Activated CD4-positive, CD25-positive, alpha-beta regulatory T cell treated with anti-CD3 and anti-CD28 coated beads, Interleukin-2, amount 50 U/mL, for 24 hours (primary cell): ENCODE measurements around the gene WDPCP.
"Not testable (repeated sequence)": the region's sequence is repeated elsewhere in the genome, so short reads cannot be mapped to it uniquely, and the experiment has no call there.

Experiments
- ATAC-seq, 2 donors: fragments of 150-1000 bp; cut with Tn5 transposase; one replicate each; pipeline ENCODE4 v1.10.0; 2021; ENCODE audit warnings: mild to moderate bottlenecking in 1 of 2, moderate library complexity in 1 of 2

Gene WDPCP

DNA sequence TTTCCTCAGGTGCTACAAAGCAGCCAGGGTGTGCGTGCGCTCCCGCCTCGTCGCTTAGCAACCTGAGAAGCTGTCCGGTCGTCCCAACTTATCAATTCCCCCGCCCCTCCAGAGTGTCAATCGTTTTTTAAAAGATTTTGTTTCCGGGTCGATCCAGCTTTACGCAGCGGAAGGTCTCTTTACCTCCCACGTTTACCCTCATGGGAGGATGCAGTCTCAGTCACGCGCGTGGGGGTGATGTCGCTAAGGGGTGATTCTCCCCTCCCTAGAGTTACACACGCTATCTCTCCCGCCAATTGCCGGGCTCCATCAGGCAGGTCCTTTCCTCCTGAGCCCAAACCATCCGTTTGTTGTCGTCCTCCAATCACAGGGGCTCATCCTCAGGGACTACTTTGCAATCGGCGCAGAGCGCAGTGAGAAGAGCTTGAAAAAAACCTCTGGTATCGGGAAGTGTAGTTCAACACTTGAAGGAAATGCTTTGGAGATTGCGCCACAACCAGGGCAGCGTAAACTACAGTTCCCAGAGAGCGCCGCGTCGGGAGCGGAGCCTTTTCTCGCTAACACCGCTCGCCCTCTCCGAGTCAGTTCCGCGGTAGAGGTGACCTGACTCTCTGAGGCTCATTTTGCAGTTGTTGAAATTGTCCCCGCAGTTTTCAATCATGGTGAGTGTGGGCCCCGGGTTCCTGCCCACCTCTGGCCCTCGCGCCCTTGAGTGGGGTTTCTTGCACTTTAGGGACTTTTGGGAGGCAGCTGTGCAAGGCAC is at the start of gene WDPCP, which contains the start of gene MDH1:
Gene WDPCP (minus strand): TSS at position 93 of the 763 bp plus-strand sequence. CDS start 206 bp downstream, outside the sequence.
Gene MDH1 (plus strand): TSS at position 579 of the 763 bp plus-strand sequence. CDS start 81 bp downstream, at position 660.
- peak; percentile 90 to 92 for ATAC-seq

DNA sequence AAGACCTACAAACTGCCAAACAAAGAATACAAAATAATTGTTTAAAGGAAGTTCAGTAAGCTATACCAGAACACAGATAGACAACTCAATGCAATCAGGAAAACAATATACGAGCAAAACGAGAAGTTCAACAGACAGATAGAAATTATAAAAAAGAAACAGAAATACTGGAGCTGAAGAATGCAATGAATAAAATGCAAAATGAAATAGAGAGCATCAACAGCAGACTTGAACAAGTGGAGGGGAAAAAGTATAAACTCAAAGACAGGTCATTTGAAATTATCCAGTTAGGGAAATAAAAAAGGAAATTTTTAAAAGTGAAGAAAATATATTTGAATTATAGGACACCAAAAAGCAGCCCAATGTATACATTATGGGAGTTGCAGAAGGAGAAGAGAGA is 44.1 kb upstream of the WDPCP start:
- ATAC-seq: no peak

DNA sequence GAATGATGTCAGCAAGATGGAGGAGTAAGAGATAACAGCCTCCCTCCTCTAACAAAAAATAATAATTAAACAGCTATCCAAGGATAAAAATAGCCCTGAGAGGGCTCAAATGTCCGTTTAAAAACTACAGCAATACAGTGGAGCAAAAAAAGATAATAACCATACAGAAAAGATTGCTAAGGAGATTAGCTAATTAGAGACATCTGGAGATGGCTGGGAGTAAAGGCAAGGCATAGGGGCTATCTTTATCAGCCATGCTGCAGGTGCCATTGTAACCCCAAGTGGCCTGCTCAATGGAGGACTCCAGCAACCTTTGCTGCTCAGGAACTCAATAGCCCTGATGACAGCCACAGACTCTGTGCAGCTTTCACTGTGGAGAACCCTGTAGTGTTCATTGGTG is 43.2 kb upstream of the WDPCP start:
- no peak for ATAC-seq

DNA sequence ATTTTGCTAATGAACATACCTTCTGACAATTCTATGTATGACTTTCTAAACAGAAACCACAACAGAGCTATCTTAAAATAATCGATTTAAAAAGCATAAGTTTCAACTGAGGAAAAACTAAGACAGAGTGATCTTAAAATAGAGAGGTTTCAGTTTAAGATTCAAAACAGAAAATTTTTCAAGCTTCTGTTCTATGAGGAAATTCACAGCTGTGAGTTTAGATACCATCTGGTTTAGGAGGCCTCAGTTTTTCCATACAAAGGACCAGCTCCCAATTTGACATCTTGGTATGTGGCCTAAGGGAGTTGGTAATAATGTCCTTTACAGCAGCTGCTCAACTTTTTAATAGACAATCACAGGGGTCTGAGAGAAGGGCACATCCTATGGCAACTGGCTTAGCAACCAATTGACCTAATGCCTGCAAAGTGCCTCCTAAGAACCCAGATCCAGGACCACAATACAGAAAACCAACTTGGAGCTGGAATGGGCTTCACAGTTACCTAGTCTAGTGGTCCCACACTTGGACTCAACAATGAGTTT is 40.2 kb upstream of the WDPCP start:
- no peak for ATAC-seq

DNA sequence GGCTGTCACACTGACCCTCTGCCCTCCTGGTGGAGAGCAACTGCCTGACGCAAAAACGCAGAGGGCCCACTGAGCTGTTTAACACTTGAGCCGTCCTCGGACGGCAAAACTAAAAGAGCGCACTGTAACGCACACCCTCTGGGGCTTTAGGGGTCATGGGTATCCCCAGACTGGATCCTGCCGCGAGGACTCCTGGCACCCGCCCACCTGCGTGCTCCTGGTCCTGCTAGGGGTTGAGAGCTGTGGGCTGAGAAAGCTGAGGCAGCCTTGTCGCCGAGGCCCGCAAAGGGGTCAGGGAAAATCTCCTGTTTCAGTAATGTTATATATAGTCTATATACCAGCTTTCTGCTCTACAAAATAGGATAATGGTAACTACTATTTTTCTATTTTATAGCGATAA is 39.6 kb upstream of the WDPCP start:
- no peak for ATAC-seq

- not testable (repeated sequence) for ATAC-seq
Observed at GRCh38 chr2:63623763-63624162, 35.5 kb upstream of the WDPCP start.

DNA sequence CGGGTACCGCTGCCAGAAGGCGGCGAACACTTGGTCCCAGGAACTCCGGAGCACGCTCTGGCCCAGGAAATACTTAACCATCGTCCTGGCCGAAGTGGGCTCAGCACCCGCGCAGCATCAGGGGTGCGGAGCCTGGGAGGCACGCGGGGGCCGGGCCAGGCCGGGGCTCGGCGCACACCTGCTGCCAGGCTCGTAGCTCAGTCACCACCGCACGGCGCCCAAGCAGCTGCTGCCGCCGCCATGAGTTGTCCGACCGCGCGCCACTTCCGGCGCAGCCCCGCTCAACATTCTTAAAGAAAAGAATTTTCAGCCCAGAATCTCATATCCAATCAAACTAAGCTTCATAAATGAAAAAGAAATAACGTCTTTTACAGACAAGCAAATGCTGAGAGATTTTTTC is 34.5 kb upstream of the WDPCP start:
- ATAC-seq: no peak

DNA sequence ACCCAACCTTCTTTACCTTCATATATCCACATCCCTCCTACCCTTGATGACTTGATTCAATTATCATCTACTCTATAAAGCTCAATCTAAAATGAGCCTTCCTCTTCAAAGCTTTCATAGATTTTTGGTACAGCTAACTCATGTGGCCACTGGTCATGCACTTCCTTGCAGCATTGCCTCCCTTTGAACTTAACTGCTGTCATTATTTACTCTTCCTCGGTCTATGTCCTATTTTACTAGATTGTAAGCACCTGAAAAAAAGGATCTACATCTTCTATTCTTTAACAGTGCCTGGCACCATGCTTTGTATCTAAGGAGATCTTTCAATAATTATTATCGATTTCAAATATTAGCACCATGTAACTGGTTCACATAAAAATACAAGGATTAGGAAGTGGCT is 31.1 kb upstream of the WDPCP start:
- ATAC-seq: no peak

DNA sequence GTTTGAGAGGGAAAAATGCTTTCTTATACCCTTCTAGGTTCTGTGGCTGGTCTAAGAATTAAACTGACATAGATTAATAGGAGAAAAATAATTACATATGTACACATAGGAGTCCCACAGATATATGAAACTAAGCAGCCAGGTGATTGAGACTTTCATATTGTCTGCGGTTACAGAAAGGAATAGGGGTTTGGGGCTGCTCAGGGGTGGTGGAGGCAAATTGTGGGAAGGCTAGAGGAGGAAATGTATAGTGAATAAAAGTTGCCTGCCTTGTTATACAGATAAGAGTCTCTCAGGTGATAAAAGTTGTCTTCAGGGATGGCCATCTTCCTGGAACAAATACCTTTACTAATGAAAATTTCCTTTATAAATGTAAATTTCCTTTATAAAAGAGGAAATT is 29.1 kb upstream of the WDPCP start:
- ATAC-seq: no peak

DNA sequence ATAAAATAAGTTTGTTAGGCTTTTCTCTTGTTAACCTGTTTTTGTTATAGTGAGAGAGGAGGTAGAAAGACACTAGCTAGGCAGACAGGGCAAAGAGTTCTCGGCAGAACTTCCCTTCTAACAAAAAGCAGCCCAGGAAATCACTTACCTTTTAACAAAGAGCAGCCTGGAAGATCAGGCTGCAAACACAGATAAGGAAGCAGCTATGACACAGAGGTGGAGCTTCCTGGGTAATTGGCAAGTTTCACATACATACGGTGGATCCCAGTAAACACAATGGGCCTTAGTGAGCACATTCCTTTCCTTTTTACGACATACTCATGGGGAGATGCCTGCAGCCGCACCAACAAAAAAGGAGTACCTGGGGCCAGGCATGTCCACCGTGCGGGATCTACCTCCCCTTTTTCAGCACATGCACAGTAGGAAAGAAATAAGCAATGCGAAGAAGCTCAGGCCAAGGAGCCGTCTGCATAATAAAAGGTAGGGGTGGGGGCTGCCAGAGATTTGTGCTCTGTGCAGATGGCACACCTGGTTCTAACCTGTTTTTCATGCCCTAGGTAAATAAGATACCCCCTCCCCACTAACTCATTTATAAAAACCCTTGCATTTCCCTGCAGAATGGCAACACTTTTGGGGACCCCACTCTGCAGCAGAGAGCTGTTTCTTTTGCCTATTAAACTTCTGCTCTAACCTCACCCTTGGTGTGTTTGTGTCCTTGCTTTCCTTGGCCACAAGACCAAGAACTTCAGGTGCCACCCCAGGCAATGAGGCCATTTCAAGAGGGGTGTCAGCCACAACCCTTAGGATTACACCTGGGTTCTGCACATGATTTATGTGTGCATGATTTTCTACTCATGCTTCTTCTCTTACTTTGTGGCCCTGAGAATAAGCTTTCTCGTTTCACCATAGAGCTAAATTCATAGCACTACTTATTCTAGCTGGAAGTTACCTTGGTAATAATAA is 27.0 kb upstream of the WDPCP start:
- no peak for ATAC-seq

DNA sequence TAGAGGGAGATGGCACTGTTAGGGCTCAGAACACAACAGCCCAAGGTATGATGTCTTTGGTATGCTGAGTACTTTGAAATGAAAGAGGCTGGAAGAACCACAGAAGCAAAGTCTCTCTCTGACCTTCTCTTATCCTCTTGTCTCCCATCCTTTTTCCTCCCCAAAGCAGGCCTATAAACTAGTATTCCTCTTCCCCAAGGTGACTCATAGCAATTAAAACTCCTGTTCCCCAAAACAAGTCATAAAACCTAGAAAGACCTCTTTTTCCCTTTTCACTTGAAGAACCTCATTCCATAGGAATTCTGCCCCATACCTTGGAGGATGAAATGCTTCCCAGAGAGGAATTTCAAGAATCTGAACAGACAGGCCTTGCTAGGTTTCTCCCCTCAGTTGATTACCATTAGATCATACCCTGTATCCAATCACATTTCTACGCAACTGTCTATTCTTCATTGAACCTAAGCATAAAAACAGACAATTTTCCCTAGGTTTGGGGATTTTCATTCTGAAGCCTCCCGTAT is 26.2 kb upstream of the WDPCP start:
- ATAC-seq: no peak

GRCh38 chr2:63613391-63613901 is 25.2 kb upstream of the WDPCP start:
- ATAC-seq: no peak

DNA sequence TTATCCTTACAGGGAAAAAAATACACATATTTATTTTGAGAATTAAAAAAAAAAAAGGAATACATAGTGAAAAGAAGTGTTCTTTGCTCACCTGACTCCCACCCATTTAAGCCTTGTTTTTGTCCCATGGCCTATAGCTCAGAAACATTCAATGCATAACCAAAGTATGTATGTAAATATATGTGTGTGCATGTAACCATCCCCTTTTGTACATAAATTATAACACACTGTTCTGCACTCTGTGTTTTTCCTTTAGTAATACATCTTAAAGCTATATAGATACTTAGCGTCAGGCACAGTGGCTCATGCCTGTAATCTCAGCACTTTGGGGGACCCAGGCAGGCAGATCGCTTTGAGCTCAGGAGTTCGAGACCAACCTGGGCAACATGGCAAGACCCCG is 22.2 kb upstream of the WDPCP start:
- ATAC-seq: no peak

DNA sequence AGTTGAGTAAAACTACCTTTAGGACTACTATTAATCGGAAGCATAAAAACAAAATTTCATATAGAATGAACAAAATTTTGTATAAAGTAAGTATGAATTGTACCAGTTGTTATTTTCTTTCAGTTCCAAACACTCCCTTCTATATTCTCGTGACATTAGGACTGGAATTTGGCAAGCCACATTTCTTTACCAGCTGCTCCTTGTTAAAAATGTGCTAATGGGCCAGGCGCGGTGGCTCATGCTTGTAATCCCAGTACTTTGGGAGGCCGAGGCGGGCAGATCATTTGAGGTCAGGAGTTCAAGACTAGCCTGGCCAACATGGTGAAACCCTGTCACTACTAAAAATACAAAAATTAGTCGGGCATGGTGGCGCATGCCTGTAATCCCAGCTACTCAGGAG is 20.6 kb upstream of the WDPCP start:
- ATAC-seq: not testable (repeated sequence)

DNA sequence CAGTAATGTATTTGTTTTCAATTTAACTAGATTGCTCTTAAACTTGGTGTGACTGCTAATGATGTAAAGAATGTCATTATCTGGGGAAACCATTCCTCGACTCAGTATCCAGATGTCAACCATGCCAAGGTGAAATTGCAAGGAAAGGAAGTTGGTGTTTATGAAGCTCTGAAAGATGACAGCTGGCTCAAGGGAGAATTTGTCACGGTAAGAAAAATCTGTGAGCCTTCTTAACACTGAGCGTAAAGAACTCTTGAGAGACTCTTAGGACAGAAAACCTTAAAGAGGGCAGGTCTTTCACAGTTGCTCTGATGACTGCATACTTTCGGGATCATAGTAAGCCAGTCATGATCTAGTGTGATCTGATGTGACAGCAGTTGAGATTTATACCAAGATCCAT is 16.4 kb upstream of the WDPCP start:
- no peak for ATAC-seq

GRCh38 chr2:63600881-63601460 is 12.7 kb upstream of the WDPCP start:
- ATAC-seq: no peak

DNA sequence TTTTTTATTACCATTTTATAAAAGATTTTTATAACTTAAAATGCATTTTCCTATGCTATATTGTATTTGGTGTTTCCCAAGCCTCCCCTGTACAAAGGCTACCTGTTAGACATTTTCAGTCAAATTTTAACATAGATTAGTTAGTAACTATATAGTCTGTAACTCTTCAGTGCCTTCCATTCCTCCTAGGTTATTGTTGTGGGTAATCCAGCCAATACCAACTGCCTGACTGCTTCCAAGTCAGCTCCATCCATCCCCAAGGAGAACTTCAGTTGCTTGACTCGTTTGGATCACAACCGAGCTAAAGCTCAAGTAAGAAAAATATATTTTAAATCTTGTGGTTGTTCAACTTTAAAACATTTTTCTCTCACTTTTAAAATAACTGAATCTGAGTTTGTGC is 10.7 kb upstream of the WDPCP start:
- no peak for ATAC-seq

- no peak for ATAC-seq
Observed at GRCh38 chr2:63596401-63596883, 8.2 kb upstream of the WDPCP start.

DNA sequence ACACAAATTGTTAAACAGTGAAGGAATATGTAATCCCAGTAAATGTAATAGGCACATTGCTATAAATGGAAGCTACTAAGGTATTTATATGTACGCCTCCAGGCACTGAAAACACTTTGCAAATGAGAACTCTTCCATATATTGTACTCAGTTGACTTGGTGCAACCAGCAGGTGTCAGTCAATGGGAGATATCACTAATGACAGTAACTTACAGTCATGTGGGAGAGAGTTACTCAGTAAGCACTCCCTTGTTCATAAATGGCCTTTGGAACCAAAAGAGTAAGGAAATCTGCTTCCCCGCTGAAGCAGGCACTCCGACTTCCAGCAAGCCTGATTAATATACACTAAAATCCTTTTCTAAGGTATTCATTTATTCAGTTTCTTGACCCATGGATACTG is 6.4 kb upstream of the WDPCP start:
- no peak for ATAC-seq

GRCh38 chr2:63591566-63592175 is 3.4 kb upstream of the WDPCP start:
- ATAC-seq: no peak

- ATAC-seq: no peak
Observed at GRCh38 chr2:63590626-63591408, 2.5 kb upstream of the WDPCP start.
